ENCODE measurements around the gene RAPGEF4. TPM values are rescaled to one million over a fixed set of nuclear protein-coding genes. Genes with fewer than 3 reads are reported as not detected.

RAPGEF4 gene
- total and polyA plus RNA-seq, 3 experiments from 2014 or later = not detected

DNA sequence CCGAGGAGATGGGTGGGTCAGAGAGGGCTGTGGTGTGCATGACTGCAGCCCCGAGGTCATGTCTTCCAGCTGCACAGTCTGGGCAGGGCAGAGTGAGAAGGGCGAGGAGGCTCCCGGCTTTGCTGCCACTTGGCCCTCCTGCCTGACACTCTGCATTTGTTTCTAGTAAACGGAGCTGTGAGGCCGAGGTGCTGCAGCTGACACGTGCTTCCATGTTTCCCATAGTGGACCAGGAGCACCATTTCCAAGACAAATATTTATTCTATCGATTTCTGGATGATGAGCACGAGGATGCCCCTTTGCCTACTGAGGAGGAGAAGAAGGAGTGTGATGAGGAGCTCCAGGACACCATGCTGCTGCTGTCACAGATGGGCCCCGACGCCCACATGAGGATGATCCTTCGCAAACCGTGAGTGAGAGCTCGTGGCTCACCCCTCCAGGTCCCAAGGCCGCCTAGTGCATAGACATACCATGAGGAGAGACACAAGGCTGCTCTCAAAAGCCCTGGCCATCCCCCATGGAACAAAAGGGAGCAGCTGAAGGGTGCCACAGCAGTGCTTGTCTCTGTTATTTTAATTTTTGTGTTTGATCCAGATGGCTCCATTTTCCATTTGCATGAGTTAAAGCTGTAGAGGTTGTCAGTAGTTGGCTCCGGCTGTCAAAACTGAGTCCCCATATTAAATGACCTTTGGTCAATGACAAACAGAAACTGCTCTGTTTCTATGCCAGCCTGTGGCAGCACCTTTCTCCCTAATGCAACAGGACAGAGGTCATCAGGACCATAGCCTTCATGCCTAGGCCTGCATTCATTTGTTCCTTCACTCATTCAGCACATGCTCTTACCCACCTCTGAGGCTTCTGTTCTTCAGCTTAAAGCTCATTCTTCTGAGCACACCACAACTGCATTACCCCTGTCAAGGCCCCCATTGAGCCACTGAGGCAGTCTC lies 231.7 kb downstream of the RAPGEF4 start:
- H3K27me3 Mint-ChIP-seq = peaks cover 2 to 44% of the 10 kb centered on the region in 2 donors
- ChIA-PET CTCF (no interaction called here), POLR2A (no interaction called here)
- Histone ChIP-seq H3K27me3 (ENCODE audit: insufficient read depth, low read length, poor library complexity, severe bottlenecking) (no peaks in the 10 kb centered on the region), H3K27ac (ENCODE audit: low read depth, low read length) (no peak overlapping the region), H3K4me1 (ENCODE audit: insufficient read depth, low read length) (no peaks in the 10 kb centered on the region), H3K4me3 (ENCODE audit: low read length) (no peak overlapping the region), H3K36me3 (ENCODE audit: insufficient read depth, low read length) (no peaks in the 10 kb centered on the region), H3K9me3 (ENCODE audit: low read length) (no peaks in the 10 kb centered on the region)
- H3K36me3 Mint-ChIP-seq = no peaks in the 10 kb centered on the region
- H3K9me3 Mint-ChIP-seq = no peaks in the 10 kb centered on the region
- no peak overlapping the region for H3K4me3 Mint-ChIP-seq
- no peak for DNase-seq
- peaks cover 0 to 5% (median 2%) of the 10 kb centered on the region in 3 donors for H3K4me1 Mint-ChIP-seq
- no peak overlapping the region for H3K27ac Mint-ChIP-seq

DNA sequence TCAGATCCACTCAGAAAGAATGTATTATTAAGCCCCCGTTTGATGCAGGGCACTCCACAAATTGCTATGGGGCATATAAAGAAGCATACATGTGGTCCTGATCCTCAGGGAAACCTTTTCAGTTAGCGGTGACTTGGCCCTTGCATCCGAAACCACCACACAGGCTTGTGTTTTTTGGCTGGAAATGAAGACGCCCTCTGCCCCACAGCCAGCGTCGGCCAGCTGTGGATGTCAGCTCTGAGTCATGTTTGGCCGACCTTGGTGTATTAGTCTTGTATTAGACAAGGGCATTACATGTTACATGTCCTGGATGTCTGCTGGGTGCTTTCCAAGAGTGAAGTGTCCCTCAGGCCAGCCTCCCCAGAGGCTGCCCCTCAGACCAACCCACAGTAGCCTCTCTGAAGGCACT lies 232.4 kb downstream of the RAPGEF4 start:
- H3K27ac ChIP-seq (ENCODE audit: low read depth, low read length) = no peak overlapping the region
- ChIA-PET POLR2A (no interaction called here), CTCF (no interaction called here)
- Mint-ChIP-seq H3K27me3 (peaks cover 2 to 47% of the 10 kb centered on the region in 2 donors), H3K4me3 (no peak overlapping the region), H3K36me3 (no peaks in the 10 kb centered on the region), H3K9me3 (no peaks in the 10 kb centered on the region), H3K27ac (no peak overlapping the region), H3K4me1 (peaks cover 0 to 5% (median 2%) of the 10 kb centered on the region in 3 donors)
- H3K4me3 ChIP-seq (ENCODE audit: low read length) = no peak overlapping the region
- no peak for DNase-seq
- no peaks in the 10 kb centered on the region for H3K4me1 ChIP-seq (ENCODE audit: insufficient read depth, low read length)
- H3K36me3 ChIP-seq (ENCODE audit: insufficient read depth, low read length) = no peaks in the 10 kb centered on the region
- H3K9me3 ChIP-seq (ENCODE audit: low read length) = no peaks in the 10 kb centered on the region
- no peaks in the 10 kb centered on the region for H3K27me3 ChIP-seq (ENCODE audit: insufficient read depth, low read length, poor library complexity, severe bottlenecking)

DNA sequence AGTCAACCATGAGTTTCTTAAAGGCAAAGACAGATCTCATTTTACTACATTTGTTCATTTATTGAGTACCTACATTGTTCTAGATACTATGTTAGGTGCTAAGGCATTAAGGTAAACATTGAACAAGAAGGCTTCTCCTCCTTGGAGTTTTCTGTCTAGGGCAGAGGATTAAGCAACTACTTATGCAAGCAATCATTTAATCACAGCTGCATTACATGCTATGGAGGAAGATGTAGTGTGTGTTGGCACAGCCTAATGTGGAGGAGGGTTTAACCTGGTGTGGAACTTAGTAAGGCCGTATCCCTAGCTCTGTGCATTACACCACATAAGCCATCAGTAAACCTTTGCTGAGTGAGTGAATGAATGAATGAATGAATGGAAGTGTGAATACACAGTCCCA lies 233.5 kb downstream of the RAPGEF4 start:
- Mint-ChIP-seq H3K4me3 (no peak overlapping the region), H3K36me3 (no peaks in the 10 kb centered on the region), H3K27me3 (peaks cover 2 to 55% of the 10 kb centered on the region in 2 donors), H3K4me1 (peaks cover 0 to 5% (median 2%) of the 10 kb centered on the region in 3 donors), H3K27ac (no peak overlapping the region), H3K9me3 (no peaks in the 10 kb centered on the region)
- Histone ChIP-seq H3K4me1 (ENCODE audit: insufficient read depth, low read length) (no peaks in the 10 kb centered on the region), H3K36me3 (ENCODE audit: insufficient read depth, low read length) (no peaks in the 10 kb centered on the region), H3K4me3 (ENCODE audit: low read length) (no peak overlapping the region), H3K27me3 (ENCODE audit: insufficient read depth, low read length, poor library complexity, severe bottlenecking) (no peaks in the 10 kb centered on the region), H3K9me3 (ENCODE audit: low read length) (no peaks in the 10 kb centered on the region), H3K27ac (ENCODE audit: low read depth, low read length) (no peak overlapping the region)
- POLR2A ChIA-PET = no interaction called here
- DNase-seq = no peak
- CTCF ChIA-PET = no interaction called here

DNA sequence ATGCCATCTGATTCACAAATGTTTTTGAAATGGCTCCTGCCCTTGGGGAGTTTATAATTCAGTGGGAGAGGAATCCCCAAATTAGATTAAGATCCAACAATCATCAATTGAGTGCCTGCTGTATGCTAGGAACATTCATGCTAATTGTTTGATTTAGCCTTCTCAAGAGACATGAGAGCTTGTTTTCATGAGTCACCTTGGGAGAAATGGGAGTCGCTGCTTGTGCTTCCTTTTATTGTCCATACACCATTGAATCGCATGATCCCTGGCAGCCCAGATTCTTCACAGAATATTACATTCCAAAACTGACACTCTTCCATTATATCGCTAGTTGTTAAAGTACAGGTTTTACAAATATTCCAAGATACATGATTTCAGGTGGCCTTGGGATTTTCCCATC lies 234.0 kb downstream of the RAPGEF4 start:
- no peaks in the 10 kb centered on the region for H3K9me3 ChIP-seq (ENCODE audit: low read length)
- POLR2A ChIA-PET = no interaction called here
- Mint-ChIP-seq H3K4me1 (peaks cover 0 to 5% (median 2%) of the 10 kb centered on the region in 3 donors), H3K4me3 (no peak overlapping the region), H3K36me3 (no peaks in the 10 kb centered on the region), H3K9me3 (no peaks in the 10 kb centered on the region), H3K27ac (no peak overlapping the region), H3K27me3 (peaks cover 2 to 56% of the 10 kb centered on the region in 2 donors)
- no peak overlapping the region for H3K4me3 ChIP-seq (ENCODE audit: low read length)
- H3K36me3 ChIP-seq (ENCODE audit: insufficient read depth, low read length) = no peaks in the 10 kb centered on the region
- DNase-seq = no peak
- H3K27me3 ChIP-seq (ENCODE audit: insufficient read depth, low read length, poor library complexity, severe bottlenecking) = no peaks in the 10 kb centered on the region
- CTCF ChIA-PET = no interaction called here
- H3K4me1 ChIP-seq (ENCODE audit: insufficient read depth, low read length) = no peaks in the 10 kb centered on the region
- H3K27ac ChIP-seq (ENCODE audit: low read depth, low read length) = no peak overlapping the region

DNA sequence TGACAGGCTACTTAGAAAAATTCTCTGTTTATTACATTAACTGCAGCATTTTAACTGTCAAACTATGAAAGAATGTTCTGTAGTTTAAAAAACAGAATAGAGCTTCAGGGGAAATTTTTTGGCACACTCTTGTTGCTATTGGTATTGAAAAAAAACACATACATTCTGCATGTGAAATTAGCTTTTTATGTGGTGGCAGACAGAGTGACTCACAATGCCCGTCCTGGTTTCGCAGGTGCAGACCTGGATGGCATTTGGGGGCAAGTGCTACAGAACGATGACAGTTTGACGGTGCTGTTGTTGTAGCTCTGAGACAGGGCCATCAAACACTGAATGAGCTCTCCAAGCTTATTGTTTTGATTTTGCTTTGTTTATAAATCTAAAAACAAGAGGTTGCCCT lies 235.0 kb downstream of the RAPGEF4 start:
- no peaks in the 10 kb centered on the region for H3K36me3 ChIP-seq (ENCODE audit: insufficient read depth, low read length)
- H3K4me1 ChIP-seq (ENCODE audit: insufficient read depth, low read length) = no peaks in the 10 kb centered on the region
- CTCF ChIA-PET = no interaction called here
- no peaks in the 10 kb centered on the region for H3K9me3 ChIP-seq (ENCODE audit: low read length)
- H3K27ac ChIP-seq (ENCODE audit: low read depth, low read length) = no peak overlapping the region
- DNase-seq = peak in 2 of 5 donors; percentile 9 to 46
- Mint-ChIP-seq H3K36me3 (no peaks in the 10 kb centered on the region), H3K9me3 (no peaks in the 10 kb centered on the region), H3K4me1 (peaks cover 0 to 5% (median 2%) of the 10 kb centered on the region in 3 donors), H3K27me3 (peaks cover 2 to 60% of the 10 kb centered on the region in 2 donors), H3K4me3 (no peak overlapping the region), H3K27ac (peak overlapping the region in 3 of 8 donors; percentile 7 to 19 (median 14))
- no peak overlapping the region for H3K4me3 ChIP-seq (ENCODE audit: low read length)
- POLR2A ChIA-PET = no interaction called here
- H3K27me3 ChIP-seq (ENCODE audit: insufficient read depth, low read length, poor library complexity, severe bottlenecking) = no peaks in the 10 kb centered on the region

DNA sequence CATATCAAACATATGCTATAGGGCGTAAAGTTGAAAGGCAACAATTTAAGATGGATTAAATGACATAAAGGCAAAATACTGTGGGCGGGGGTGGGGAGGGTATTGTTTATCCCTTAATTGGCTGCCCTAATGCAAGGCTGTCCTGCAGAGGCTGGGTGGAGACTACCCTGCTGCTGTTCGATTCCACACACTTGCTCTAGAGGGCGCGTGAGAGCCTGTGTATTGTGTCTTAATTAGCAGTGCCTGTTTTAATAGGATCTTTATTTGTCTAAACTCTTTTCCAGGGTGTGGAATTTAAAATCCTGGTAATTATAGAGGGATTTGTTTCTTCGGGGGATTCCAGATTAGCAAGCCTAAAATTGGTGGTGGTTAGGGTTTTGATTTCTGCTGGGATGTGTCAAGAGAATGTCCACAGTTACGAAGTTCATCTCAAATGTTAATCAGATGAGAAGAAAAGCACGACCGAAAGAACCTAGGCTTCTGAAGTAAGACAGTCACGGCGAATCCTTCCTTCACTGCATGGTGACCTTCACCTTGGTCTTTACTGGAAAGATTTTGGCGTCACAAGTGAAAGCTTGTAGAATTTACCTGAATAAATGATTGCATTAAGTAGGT lies 236.5 kb downstream of the RAPGEF4 start:
- no peak overlapping the region for H3K4me3 ChIP-seq (ENCODE audit: low read length)
- H3K4me3 Mint-ChIP-seq = no peak overlapping the region
- ChIA-PET POLR2A (no interaction called here), CTCF (no interaction called here)
- no peaks in the 10 kb centered on the region for H3K36me3 ChIP-seq (ENCODE audit: insufficient read depth, low read length)
- peaks cover 4 to 62% of the 10 kb centered on the region in 2 donors for H3K27me3 Mint-ChIP-seq
- H3K4me1 Mint-ChIP-seq = peaks cover under 1 to 5% (median 2%) of the 10 kb centered on the region in 3 donors
- no peak overlapping the region for H3K27ac Mint-ChIP-seq
- peak in 2 of 5 donors; percentile 8 to 48 for DNase-seq
- no peaks in the 10 kb centered on the region for H3K36me3 Mint-ChIP-seq
- no peak overlapping the region for H3K27ac ChIP-seq (ENCODE audit: low read depth, low read length)
- H3K9me3 ChIP-seq (ENCODE audit: low read length) = no peaks in the 10 kb centered on the region
- H3K27me3 ChIP-seq (ENCODE audit: insufficient read depth, low read length, poor library complexity, severe bottlenecking) = no peaks in the 10 kb centered on the region
- H3K4me1 ChIP-seq (ENCODE audit: insufficient read depth, low read length) = no peaks in the 10 kb centered on the region
- no peaks in the 10 kb centered on the region for H3K9me3 Mint-ChIP-seq

DNA sequence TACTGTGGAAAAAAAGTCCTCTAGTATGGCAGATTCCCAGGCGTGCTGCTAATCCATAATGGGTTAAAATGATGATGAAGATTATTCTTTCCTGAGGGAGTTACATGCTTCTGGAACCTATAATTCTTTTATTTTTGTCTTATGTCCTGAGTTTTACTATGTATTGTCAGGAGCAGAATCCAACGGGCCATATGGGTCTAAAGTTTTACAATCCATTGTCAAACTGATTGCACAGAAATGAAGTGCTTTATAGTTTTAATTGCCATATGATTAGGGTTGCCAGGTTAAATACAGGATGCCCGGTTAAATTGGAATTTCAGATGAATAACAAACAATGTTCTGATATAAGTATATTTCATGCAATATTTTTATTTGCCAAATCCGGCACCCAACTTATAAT lies 239.1 kb downstream of the RAPGEF4 start:
- Mint-ChIP-seq H3K9me3 (no peaks in the 10 kb centered on the region), H3K4me3 (no peak overlapping the region), H3K27me3 (peaks cover 6 to 57% of the 10 kb centered on the region in 2 donors), H3K4me1 (peaks cover 2 to 5% (median 3%) of the 10 kb centered on the region in 3 donors), H3K36me3 (no peaks in the 10 kb centered on the region), H3K27ac (no peak overlapping the region)
- H3K27ac ChIP-seq (ENCODE audit: low read depth, low read length) = no peak overlapping the region
- no peak for DNase-seq
- H3K36me3 ChIP-seq (ENCODE audit: insufficient read depth, low read length) = no peaks in the 10 kb centered on the region
- ChIA-PET POLR2A (no interaction called here), CTCF (no interaction called here)
- no peaks in the 10 kb centered on the region for H3K27me3 ChIP-seq (ENCODE audit: insufficient read depth, low read length, poor library complexity, severe bottlenecking)
- H3K4me3 ChIP-seq (ENCODE audit: low read length) = no peak overlapping the region
- H3K9me3 ChIP-seq (ENCODE audit: low read length) = no peaks in the 10 kb centered on the region
- no peaks in the 10 kb centered on the region for H3K4me1 ChIP-seq (ENCODE audit: insufficient read depth, low read length)

DNA sequence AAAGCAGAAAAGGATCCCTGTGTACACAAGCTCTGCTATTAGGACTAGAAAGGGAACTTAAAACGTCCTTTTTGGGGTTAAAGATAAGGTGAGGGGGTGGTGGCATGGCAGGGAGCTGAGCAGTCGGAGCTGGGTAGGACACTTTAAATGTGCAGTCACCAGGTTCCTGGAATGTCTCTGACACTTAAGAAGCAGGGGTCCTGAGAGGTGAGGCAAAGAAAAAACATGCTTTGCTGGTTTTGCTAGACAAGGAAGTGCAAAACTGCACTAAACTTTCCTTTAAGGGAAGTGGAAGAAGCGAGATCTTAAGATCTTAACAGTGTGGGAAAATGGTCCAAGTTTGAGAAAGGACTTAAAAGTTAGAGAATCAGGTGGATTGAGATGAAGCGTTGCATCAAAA lies 240.5 kb downstream of the RAPGEF4 start:
- H3K4me1 Mint-ChIP-seq = peaks cover 0 to 3% (median 0%) of the 10 kb centered on the region in 3 donors
- H3K36me3 ChIP-seq (ENCODE audit: insufficient read depth, low read length) = no peaks in the 10 kb centered on the region
- no peaks in the 10 kb centered on the region for H3K36me3 Mint-ChIP-seq
- H3K27me3 Mint-ChIP-seq = peaks cover 9 to 56% of the 10 kb centered on the region in 2 donors
- H3K27ac Mint-ChIP-seq = no peak overlapping the region
- H3K4me1 ChIP-seq (ENCODE audit: insufficient read depth, low read length) = no peaks in the 10 kb centered on the region
- DNase-seq = no peak
- ChIA-PET CTCF (no interaction called here), POLR2A (no interaction called here)
- H3K4me3 Mint-ChIP-seq = no peak overlapping the region
- H3K27ac ChIP-seq (ENCODE audit: low read depth, low read length) = no peak overlapping the region
- H3K9me3 ChIP-seq (ENCODE audit: low read length) = no peaks in the 10 kb centered on the region
- no peak overlapping the region for H3K4me3 ChIP-seq (ENCODE audit: low read length)
- H3K27me3 ChIP-seq (ENCODE audit: insufficient read depth, low read length, poor library complexity, severe bottlenecking) = no peaks in the 10 kb centered on the region
- H3K9me3 Mint-ChIP-seq = no peaks in the 10 kb centered on the region
